Stimulated activated CD8-positive, alpha-beta memory T cell treated with anti-CD3 and anti-CD28 coated beads, Interleukin-4, amount 100 ng/mL, for 4 hours (primary cell): ENCODE measurements around the gene SRGAP2B.
"Not testable (repeated sequence)": the region's sequence is repeated elsewhere in the genome, so short reads cannot be mapped to it uniquely, and the experiment has no call there.

ENCODE experiments used
- DNase-seq, 2 donors: peaks; one replicate each; pipeline ENCODE4 v3.0.0-alpha.2; 2020; ENCODE audit warnings: low read depth in 2 of 2, low spot score in 1 of 2

SRGAP2B gene

DNA sequence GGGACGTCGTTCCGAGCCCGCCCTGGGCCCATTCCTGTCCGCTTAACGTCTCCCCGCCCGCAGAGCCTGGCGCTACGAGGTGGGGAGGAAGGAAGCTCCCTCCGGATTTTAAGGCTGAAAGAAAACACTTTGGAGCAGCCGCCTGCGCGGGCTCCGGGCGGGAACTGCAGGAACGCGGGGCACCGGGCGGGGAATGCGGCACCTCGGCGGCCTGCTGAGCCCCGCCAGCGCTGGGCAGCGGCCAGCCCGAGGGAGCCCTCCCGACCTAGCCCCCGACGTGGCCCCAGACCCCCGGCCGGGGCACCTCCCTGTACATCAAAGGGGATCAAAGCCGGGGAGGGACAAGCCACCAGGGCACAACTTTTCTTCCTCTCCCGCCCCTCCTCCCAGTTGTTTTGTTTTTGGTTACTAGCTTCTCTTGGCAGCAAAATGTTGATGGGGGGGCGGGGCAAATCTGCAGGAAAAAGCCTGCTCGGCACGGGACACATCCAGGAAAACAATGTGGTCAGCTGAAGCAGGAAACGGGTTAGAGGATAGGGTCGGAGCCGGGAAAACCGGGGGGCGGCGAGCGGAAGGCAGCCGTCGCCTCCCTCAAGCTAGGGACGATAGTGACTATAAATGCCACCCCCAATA is 1.5 kb downstream of the SRGAP2B start:
- not testable (repeated sequence) for DNase-seq

GRCh38 chr1:145082483-145083255 is 12.5 kb downstream of the SRGAP2B start:
- not testable (repeated sequence) for DNase-seq

DNA sequence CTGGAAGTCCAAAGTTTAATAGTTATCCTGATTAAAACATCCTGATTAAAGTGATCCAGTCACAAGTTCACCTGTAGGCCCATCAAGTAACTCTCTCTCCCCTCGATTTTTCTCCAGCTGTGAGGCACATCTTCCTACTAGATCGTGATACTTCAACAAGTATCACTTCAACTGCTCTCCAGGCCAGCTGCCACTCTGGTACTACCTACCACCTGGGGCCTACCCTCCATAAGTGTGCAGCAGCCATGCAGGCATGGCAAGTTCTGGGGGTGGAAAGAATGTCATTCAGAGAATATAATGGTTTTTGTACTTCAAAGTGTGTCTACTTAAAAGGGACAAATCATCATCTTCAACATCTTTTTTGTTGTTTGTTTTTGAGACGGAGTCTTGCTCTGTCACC is 14.9 kb downstream of the SRGAP2B start:
- not testable (repeated sequence) for DNase-seq

DNA sequence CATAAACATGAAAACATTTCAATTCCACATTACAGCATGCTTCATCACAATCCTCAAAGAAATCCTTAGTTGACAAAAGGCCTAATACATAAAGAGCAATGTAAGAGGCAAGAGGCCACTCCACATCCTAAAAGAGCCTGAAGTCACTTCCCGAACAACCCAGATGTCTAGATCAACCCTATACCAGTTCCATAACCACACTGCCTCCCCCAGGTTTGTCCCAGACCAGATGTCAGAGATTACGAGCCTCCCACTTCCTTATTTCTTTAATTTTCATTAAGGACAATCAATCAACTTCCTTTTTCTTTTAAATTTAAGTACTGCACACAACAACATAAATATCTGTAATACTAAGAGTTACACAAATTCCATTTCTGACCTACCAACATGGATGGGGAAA is 15.4 kb downstream of the SRGAP2B start:
- not testable (repeated sequence) for DNase-seq

DNA sequence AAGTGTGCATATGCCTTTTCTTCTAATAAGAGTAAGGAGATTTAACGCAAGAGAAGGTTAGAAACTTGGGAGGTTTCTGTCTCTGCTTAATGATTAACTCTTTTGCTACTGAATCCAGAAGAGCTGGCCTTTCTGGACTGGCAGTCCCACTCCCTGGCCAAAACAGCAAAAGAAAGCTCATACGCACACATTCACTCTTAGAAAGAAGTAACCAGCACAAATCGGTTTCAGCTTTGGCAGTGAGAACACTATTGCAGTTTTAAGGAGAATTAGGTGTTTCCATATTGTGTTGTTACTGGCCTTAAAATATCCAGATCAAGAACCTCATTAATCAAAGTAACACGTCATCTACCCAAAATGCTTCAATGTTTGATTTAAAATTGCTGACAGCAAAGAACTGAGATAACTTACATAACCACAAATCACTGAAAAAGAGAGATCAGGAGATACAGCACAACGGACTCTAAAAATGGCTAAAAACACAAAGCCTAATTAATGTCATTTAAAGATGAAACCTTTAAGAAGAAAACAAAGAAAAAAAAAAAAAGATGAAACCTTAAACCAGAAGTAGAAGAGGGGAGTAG is 16.2 kb downstream of the SRGAP2B start:
- DNase-seq = not testable (repeated sequence)

DNA sequence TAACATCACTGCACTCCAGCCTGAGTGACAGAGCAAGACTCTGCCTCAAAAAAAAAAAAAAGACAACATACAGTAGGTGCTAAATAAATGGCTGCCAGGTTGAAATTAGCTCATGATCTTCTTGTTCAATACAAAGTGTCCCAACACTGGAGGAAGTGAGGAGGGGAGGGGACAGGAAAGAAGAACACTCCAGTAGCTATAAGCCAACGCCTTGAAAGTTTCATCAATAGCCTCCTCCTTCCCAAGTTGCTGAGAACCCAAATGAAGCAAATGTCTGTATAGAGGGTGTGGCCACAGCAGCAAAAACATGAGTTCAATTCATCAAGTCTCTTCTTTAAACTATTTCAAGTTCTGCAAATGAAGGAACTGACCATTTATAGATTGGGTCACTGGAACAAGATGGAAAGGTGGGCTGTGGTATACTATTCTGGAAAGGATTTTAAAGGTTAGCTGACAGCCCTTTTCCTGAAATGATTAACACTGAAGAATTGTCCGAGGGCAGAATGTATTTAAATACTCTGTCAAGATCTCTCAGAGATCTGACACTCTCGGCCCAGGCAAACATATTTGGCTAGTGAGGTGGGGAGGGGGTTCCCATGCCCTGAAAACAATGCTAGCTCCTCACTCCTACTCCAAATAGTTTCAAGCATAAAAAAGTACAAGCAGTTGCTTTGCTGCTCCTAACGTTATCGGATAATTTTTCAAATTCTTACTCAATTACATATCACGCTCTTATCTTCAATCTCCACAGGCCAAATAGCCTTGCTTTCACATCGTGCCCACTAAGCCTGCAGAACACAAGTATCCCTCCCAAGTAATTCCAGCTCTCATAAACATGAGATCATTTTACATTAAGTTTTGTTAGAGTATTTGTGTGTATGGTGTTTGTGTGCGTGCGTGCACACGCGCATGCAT is 17.0 kb downstream of the SRGAP2B start:
- not testable (repeated sequence) for DNase-seq

- not testable (repeated sequence) for DNase-seq
Observed at GRCh38 chr1:145076877-145077276, 18.3 kb downstream of the SRGAP2B start.

DNA sequence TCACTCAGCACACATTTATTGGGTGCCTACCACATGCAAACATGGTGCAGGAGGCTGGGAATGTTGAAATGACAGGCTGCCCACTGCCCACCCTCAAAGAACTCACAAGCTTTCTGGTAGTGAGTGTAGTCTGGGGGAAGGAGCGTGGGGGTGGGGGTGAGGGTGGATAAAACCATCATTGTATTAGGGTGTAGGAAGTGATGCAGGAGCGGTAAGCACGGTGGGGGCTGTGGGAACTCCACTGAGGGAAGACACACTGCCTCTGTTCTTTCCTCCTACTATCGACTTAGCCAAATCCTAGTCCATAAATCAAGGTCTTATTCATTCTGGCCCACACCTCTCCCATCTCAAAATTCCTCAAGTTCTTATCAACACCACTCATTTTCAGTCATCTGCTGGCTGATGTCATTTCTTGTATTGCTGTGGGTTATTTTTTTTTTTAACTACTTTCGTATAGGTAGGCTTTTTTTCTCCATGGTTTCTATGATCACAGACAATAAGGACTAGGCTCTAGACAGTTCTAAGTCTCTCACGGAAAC is 21.0 kb downstream of the SRGAP2B start:
- DNase-seq = not testable (repeated sequence)

DNA sequence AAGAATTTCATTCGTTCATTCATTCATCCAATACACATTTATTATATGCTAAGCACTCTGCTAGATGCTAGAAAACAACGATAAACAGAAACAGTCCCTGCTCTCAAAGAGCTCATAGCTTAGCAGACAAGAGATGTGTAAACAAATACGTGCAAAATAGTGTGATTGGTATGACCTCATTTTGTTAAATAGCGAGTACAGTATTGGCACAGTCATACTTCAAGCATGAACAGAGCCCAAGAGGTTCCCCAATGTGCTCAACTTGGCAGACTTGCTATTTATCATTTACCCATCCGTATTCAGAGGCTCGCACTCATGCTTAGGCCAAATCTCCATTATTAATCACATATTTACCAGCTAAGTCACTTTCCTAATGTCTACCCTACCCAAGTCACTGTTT is 23.6 kb downstream of the SRGAP2B start:
- DNase-seq = not testable (repeated sequence)

DNA sequence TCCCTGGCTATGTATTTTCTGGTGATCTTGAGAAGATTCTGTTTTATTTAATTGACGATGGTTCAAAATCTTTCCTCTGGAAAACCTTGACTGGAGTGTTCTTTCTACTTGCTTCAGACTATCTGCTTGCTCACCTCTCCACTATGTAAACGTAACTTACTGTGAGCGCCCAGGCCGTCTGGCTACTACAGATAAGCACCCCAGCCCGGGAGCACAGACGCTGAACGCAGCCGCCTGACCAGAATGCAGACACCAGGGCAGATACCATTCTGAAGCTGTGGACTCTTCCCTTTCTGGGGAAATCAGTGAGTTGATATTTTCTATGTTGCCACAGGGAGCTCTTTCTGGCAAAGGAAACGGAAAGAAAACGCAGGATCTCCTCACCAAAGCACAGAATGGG is 28.6 kb downstream of the SRGAP2B start:
- not testable (repeated sequence) for DNase-seq

DNA sequence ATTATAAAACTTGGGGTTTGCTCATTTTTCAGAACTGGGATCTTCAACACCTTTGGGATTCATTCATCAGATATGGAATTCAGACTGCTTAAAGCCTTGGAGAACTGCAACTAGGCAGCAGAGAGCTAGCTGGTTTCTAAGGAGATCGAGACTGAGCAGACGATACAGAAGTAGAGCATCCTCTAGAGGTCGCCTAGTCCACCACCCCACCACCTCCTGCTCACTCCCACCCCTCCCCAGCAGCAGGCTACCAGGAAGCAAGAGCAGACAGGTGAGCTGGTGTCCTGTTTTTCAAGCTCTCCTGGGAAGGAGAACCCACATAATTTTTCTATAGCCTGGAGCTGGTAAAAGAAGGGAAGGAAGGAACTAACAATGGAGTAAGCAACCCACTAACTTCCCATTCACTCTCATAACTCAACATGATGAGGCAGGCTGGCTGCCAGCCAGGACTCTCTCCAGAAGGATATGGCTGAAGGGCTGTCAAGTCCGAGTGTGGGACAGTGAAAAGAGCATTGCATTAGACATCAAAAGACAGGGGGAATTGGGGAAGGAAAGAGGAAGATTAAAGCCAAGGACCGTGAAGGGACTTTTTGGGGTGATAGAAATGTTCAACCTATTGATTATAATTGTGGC is 29.8 kb downstream of the SRGAP2B start:
- not testable (repeated sequence) for DNase-seq

- DNase-seq = not testable (repeated sequence)
Observed at GRCh38 chr1:145063941-145064648, 31.0 kb downstream of the SRGAP2B start.

DNA sequence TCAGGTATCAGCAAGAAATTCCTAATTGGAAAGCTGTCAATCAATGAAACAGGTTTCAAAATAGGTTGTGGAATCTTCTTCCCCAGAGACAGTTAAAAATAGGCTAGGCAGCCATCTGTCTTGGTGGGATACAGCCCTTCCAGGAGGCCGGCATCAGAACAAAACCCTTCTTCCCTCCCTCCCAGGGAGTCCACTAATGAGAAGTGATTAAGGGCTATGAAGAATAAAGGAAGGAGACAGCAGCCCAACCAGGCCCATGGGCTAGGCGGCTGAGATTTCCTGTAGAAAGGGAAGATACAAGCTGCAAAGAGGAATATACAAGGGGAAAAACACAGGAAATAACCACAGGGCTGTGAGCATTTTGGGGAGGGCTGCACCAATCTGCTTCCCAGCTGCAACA is 31.8 kb downstream of the SRGAP2B start:
- not testable (repeated sequence) for DNase-seq

GRCh38 chr1:145058184-145058583 is 36.9 kb downstream of the SRGAP2B start:
- not testable (repeated sequence) for DNase-seq

DNA sequence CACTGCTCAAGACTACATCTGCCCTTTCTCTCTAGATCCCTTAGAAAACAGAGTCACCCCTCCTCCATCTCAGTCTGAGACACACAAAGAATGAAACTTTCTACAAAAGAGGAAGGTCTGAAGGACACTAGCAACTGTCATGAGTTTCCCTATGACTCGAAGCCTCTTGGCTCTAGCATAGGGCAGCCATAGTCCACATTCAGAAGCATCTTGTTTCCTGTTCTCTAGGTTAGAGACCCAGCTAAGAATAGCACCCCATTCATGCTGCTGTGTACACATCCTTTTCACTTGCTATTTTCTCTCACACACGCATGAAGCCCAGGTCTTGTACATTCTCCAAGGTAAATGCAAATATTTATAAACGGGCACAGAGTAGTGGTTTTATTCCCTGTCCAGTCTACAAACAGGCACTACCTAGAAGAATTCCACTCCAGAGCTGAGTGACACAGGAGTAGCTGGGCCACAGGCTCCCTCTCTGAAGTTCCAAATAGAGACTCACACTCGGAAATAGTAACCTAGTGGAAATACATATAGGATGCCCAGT is 39.8 kb downstream of the SRGAP2B start:
- DNase-seq = not testable (repeated sequence)

DNA sequence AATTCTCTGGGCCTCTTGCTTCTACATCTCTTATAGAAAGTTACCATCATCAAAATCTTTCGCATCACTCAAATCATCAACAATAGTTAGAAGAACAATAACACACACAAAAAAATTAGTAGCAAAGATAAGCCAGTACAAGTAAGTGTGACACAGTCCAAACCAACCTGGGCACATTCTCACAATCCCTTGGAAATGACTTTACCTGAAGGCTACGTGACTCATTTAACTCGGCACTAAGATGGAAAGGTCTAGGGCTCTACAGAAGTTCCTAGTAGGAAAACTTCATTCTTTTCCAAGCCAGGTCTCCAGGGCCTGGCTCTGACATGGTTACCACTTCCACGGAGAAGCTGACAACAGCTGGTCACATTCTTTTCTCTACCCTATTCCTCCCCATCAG is 41.7 kb downstream of the SRGAP2B start:
- DNase-seq = not testable (repeated sequence)

GRCh38 chr1:145052019-145052776 is 42.9 kb downstream of the SRGAP2B start:
- DNase-seq = not testable (repeated sequence)

- not testable (repeated sequence) for DNase-seq
Observed at GRCh38 chr1:145048181-145048856, 46.8 kb downstream of the SRGAP2B start.
